DMS114 treated with DMSO at 0.1 percent for 48 hours (cell line): ENCODE measurements around the gene FITM1.
A peak's percentile ranks its signal among the peaks of the same experiment; 100 is the strongest.

Source experiments
- DNase-seq: peaks from one replicate; lab custom pipeline; 2025; ENCODE audit not compliant: unreplicated experiment; lab: John Stamatoyannopoulos, UW

FITM1 gene

GRCh38 chr14:24137529-24138395, 7.3 kb downstream of the FITM1 start:
- no peak for DNase-seq

GRCh38 chr14:24138396-24139271, 8.2 kb downstream of the FITM1 start:
- DNase-seq = no peak

GRCh38 chr14:24139272-24139934, 8.9 kb downstream of the FITM1 start:
- DNase-seq = no peak

GRCh38 chr14:24141097-24141880, 10.8 kb downstream of the FITM1 start, which contains the start of gene EMC9:
TSS of gene EMC9 (minus strand) at chr14:24141591. CDS start at chr14:24141304, 287 bp downstream.
- peak; percentile 98 for DNase-seq

- DNase-seq = no peak
Observed at GRCh38 chr14:24143511-24143910, 13.1 kb downstream of the FITM1 start.

GRCh38 chr14:24144451-24144850, 14.0 kb downstream of the FITM1 start:
- no peak for DNase-seq

GRCh38 chr14:24145219-24145618, 14.8 kb downstream of the FITM1 start:
- DNase-seq = no peak

- no peak for DNase-seq
Observed at GRCh38 chr14:24145690-24146452, 15.4 kb downstream of the FITM1 start.

GRCh38 chr14:24146453-24146977, 16.1 kb downstream of the FITM1 start, which contains the start of gene PSME2:
TSS of gene PSME2 (minus strand) at chr14:24146610. CDS start at chr14:24146581, 29 bp downstream.
- peak; percentile 93 for DNase-seq

GRCh38 chr14:24146978-24147760, 16.7 kb downstream of the FITM1 start, which contains the start of gene RNF31:
TSS of gene RNF31 (plus strand) at chr14:24147498. CDS start at chr14:24147699, 201 bp downstream.
- peak; percentile 93 for DNase-seq

GRCh38 chr14:24147761-24148428, 17.4 kb downstream of the FITM1 start:
- DNase-seq = no peak

- DNase-seq = no peak
Observed at GRCh38 chr14:24149302-24149969, 19.0 kb downstream of the FITM1 start.

GRCh38 chr14:24150061-24150460, 19.6 kb downstream of the FITM1 start:
- DNase-seq = no peak

- DNase-seq = no peak
Observed at GRCh38 chr14:24150567-24150966, 20.1 kb downstream of the FITM1 start.

GRCh38 chr14:24150993-24151392, 20.5 kb downstream of the FITM1 start:
- no peak for DNase-seq

- DNase-seq = no peak
Observed at GRCh38 chr14:24151404-24152080, 21.1 kb downstream of the FITM1 start.

- DNase-seq = no peak
Observed at GRCh38 chr14:24155100-24155499, 24.6 kb downstream of the FITM1 start.
